Measurements from ENCODE around the gene PLXNA4.

GRCh38 chr7:132475669-132476116 lies 100.6 kb downstream of the PLXNA4 start:
- TF ChIP-seq CTCF (IDR thresholded peaks at IDR 0.05; ENCODE audit: insufficient read depth, low read length) (no peak), POLR2AphosphoS5 (IDR thresholded peaks at IDR 0.05; ENCODE audit: low read depth) (no peak)
